NCI-H2081 (cell line): ENCODE data around the gene CMBL.

ENCODE experiments used
- DNase-seq, 2 experiments: peaks; one replicate each; lab custom pipeline; 2025; lab: John Stamatoyannopoulos, UW

The CMBL gene

DNA sequence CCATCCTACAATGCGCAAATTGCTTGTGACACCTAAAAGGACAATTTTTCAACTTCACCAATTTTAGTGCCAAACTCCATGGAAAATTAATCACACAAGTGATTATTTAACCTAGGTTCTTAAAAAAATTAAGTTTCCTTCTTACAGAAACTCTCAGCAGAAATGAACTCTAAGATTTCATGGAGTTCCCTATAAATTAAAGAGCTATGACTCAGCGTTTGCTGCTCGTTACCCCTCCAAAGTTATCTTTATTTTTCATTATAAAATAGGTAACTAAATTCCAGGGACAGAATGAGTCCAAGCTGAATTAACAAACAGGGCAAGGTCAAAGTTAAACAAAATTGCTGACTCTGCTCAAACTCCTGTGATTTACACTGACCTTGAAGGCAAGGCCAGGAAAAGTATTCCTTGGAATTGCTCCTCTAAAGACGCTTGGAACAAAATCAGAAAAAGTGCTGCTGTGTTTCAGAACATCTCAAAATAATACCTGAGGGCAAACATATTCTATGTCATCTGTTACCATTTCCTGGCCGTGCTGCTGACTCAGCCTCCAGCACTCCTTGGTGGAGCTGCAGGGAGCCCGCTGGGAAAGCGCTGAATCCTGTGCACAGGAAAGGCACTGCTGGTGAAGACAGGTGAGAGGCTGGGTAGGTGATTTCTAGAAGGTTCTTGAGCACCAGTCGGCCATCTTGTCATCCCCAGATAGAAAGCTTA is 2.5 kb upstream of the CMBL start:
- peak; percentile 40 to 74 for DNase-seq

GRCh38 chr5:10308844-10309243 is 1.1 kb upstream of the CMBL start:
- DNase-seq, result no peak

GRCh38 chr5:10306806-10307205 is 896 bp downstream of the CMBL start:
- peak in 1 of 2 experiments; percentile 62 for DNase-seq

DNA sequence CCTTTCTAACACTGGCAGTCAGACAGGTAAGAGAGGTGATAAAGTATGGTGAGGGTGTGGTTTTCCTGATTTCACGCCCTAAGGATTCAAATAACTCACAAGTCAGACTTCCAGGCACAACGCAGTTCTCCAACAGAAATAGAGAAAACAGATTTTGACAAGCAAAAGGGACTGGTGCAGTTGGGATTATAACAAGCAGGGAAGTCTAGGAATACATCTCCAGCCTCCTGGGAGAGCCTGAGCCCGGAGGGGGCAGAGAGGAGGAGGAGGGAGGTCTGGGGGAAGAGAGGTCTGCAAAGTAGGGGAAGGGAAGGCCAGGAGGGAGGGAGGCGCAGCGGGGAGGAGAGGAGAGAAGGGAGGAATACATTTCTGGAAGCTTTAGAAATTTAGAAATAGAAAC is 1.6 kb downstream of the CMBL start:
- DNase-seq, result peak in 1 of 2 experiments; percentile 71

- DNase-seq, result peak in 1 of 2 experiments; percentile 52
Measured at GRCh38 chr5:10304932-10305331, 2.8 kb downstream of the CMBL start.

DNA sequence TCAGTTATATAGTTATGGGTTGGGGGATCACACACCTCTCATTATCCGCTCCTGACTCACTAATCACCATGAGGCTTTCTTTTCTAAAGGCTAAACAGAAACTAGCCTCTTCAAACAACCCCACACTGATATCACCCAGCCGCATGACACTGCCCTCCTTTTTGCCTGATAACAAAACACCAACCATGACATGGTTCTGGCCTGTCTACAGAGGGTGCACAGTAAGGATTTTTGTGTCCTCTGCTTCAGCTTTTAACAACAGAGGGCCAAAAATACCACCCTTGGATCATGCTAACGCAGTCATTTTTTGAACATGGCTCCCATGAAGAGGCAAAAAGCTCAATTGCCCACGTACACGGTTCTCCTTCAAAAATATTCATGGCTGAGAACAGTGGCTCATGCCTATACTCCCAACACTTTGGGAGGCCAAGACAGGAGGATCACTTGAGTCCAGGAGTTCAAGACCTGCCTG is 4.0 kb downstream of the CMBL start:
- DNase-seq, result no peak

DNA sequence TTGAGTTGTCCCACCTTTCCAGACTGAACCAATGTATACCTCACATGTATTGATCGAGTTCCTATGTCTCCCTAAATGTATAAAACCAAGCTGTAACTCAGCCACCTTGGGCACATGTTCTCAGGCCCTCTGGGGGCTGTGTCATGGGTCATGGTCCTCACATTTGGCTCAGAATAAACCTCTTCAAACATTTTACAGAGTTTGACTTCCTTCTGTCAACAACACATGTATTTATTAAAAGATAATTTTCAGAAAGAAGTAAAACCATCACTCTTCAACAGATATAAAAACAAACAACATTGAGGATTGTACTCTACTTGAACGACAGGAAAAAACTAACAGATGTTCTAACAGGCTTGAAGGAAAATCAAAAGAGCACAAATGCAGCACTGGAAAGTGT is 4.5 kb downstream of the CMBL start:
- no peak for DNase-seq

- DNase-seq, result peak; percentile 91 to 96
Measured at GRCh38 chr5:10301842-10302610, 5.7 kb downstream of the CMBL start.

GRCh38 chr5:10301266-10301665 is 6.4 kb downstream of the CMBL start:
- peak; percentile 79 to 90 for DNase-seq

DNA sequence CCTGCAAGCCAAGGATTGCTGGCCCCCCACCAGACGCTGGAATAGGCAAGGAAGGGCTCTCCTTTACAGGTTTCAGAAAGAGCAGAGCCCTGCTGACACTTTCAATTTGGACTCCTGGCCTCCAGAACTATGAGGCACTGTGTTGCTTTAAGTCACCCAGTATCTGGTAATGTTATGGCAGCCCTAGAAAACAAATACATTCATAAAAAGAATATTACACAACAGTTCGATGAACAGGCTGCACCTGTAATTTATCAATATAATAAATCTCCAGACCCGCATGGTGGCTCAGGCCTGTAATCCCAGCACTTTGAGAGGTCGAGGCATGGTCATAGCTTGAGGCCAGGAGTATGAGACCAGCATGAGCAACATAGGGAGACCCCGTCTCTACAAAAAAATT is 7.5 kb downstream of the CMBL start:
- no peak for DNase-seq

- peak; percentile 41 to 61 for DNase-seq
Measured at GRCh38 chr5:10297646-10298204, 10.0 kb downstream of the CMBL start.

DNA sequence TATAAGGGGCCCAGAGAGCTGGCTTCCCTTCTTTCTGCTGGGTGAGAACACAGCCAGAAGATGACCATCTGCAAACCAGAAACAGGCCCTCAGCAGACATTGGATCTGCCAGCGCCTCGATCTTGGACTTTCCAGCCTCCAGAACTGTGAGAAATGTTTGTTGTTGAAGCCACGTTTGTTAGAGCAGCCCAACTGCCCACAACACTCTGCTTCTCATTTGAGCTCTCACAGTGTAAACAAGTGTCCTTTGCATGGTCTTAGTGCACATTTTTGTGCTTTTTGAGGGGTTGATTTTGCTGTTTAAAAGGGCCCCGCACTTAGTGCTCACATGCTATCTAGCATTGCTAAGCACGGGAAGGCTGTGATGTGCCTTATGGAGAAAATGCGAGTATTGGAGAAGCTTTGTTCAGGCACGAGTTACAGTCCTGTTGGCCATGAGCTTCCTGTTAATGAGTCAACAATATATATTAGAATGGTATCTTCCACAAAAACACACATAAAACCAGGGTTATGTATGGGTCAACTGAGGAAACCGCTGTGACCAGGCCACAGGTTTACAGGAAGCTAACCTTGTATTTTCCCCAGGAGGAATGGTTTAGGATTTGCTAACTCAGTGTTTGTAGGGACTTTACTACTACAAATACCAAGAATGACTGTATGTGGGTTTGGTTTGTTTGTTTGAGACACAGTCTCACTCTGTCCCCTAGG is 11.9 kb downstream of the CMBL start:
- no peak for DNase-seq

- DNase-seq, result no peak
Measured at GRCh38 chr5:10293907-10294662, 13.6 kb downstream of the CMBL start.

DNA sequence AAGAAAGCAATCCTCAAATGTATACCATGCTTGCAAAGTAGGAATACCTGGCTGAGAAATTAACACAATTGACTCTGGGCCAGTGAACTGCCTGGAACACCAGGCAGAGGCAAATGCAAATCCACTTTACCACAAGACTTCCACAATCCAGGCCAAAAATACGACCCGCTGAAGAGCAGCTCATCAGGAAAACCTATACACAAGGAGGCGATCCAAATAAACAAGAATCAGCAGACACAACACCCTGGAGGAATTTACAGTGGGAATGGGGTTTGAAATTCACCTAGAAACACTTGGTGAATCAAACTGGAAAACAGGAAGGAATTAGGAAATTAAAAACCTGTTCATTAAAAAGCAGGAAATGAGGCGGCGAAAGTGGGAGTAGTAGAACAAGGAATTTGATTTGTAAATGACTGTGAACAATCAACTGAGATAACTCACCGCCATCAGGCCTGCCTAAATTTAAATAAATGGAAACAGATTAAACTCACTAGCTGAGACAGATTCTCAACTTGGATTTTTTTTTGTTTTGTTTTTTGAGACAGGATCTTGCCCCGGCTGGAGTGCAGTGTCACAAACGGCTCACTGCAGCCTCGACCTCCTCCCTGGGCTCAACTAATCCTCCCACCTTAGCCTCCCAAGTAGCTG is 15.9 kb downstream of the CMBL start:
- no peak for DNase-seq

DNA sequence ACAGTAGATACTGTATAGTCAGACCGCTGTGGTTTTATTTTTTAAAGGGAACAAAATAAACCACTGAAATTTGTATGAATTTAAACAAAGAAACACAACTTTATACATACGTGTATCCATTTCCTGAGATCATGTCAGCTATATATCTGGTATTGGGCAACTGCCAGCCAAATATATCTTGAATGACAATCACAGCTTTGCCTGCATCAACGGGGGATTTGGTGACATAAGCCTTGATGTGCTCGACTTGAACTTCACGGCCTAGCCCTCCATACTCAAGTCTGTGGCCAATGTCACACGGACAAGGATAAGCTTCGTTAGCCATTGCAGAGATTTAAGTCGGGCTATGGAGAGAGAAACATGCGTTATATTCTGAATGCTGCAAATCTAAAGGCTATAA is 17.3 kb downstream of the CMBL start:
- DNase-seq, result no peak

DNA sequence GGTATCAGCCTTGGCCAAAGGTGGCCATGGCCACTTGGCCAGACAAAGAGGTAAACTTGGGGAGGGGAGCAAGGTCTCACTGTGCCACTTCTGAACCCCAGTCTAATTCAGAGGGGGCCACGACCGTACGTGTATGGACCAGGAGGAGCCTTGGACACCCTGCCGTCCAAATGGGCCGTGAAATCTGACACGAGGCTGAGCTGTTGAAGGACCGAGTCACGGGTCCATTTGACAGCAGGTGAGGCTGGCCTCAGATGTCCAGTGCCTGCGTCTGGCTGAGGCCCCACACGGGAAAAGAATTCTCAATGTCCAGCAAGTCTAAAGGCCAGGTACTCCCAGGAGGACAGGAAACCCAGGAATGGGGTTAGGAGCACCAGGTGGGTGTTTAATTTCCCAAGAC is 17.7 kb downstream of the CMBL start:
- no peak for DNase-seq

- peak in 1 of 2 experiments; percentile 77 for DNase-seq
Measured at GRCh38 chr5:10289353-10289752, 18.3 kb downstream of the CMBL start.

DNA sequence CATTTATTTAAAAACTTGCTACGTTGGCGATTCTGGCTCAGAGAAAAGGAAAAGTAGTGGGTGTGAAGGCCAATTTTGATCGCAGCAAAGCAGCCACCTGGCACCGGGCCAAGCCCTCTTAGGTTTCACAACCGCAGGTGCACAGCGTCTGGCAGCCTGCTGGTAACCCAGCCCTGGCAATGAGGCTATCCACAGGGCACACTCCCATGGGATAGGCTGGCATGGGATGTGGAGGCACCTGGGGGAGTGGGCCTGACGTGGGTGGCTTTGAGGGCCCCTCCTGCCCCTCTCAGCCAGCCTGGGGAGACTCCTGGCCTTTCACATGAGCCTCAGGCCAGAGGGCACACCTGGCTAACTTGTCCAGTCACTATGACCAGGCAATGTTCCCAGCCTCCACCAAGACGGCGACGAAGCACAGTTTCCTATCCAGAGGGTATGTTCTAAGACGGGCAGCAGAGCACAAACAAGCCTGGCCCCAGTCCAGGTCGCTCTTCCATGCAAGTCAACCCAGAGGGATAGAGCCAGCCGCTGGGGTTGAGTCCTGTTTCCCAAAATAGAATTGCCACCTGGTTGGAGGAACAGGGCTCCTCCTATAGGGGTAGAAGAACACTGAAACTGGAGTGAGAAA is 19.0 kb downstream of the CMBL start:
- peak; percentile 100 for DNase-seq

DNA sequence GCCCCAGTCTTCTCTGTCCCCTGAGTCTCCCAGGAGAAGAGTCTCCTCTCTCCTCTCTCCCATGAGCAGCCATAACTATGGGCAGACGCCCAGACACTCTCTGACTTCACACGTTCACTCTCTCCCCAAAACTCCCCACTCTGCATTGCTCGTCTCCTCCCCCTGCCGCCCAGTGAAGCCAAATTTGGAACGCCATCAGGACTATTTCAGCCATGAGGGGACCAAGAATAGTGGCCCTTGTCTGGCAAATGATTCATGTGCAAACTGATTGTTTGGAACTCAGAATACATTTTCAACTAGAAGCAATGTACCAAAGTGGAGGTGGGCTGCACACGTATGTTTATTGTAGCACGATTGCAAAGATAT is 20.9 kb downstream of the CMBL start:
- DNase-seq, result no peak

GRCh38 chr5:10286162-10286861 is 21.4 kb downstream of the CMBL start:
- DNase-seq, result no peak
